B cell (primary cell): Measurements from ENCODE around the gene HSDL2. TPM values are rescaled to one million over a fixed set of nuclear protein-coding genes. Genes with fewer than 3 reads are reported as not detected.

ENCODE experiments used
- ATAC-seq: fragments of 200-7000 bp; cut with Tn5 transposase; one replicate; pipeline ENCODE4 v1.10.0; 2021; ENCODE audit warnings: low read depth, mild to moderate bottlenecking, moderate number of reproducible peaks, moderate library complexity
- CTCF ChIA-PET: fragments of 350-600 bp; sonication (Branson Sonifier 250); formaldehyde crosslinking; loops from one replicate; lab custom pipeline; 2021; ENCODE audit warnings: antibody characterized with exemption, inconsistent platforms; lab: Charles Lee
- POLR2A ChIA-PET: fragments of 350-600 bp; sonication (Branson Sonifier 250); formaldehyde crosslinking; loops from one replicate; lab custom pipeline; 2021; ENCODE audit warnings: antibody characterized with exemption; lab: Charles Lee
- DNase-seq: peaks from one replicate; pipeline ENCODE4 v3.0.0; 2013
- H2AFZ ChIP-seq: 2 replicates; pipeline ENCODE4 v1.6.1; 2012; ENCODE audit warnings: mild to moderate bottlenecking, low read depth, low read length; ENCODE audit not compliant: insufficient read depth, poor library complexity, severe bottlenecking
- H3K27ac ChIP-seq, 2 donors: 1 replicate in 1 of 2; 2 replicates in 1 of 2; pipeline ENCODE4 v1.5.1; 2012 to 2013; ENCODE audit warnings: low read length in 2 of 2, mild to moderate bottlenecking in 2 of 2, moderate library complexity in 1 of 2
- H3K27me3 ChIP-seq, 4 experiments: fragments of 200-600 bp in 1 of 4; sonication (generic) in 1 of 4; replicated peaks in 1 of 4; 1 replicate in 2 of 4; 2 replicates in 2 of 4; pipeline versions ENCODE4 v1.6.1 to v1.7.0; 2013 to 2016; ENCODE audit warnings: low read length in 3 of 4, mild to moderate bottlenecking in 2 of 4, mixed read lengths in 1 of 4, moderate library complexity in 1 of 4; ENCODE audit not compliant: insufficient read depth in 4 of 4, control insufficient read depth in 3 of 4; ENCODE audit errors: control extremely low read depth in 1 of 4
- H3K36me3 ChIP-seq, 2 experiments: replicated peaks in 1 of 2; 1 replicate in 1 of 2; 2 replicates in 1 of 2; pipeline versions ENCODE4 v1.6.1 to v1.7.1; 2013; ENCODE audit warnings: low read length in 1 of 2; ENCODE audit not compliant: insufficient read depth in 2 of 2, control insufficient read depth in 1 of 2; ENCODE audit errors: control extremely low read depth in 1 of 2, extremely low read depth in 1 of 2
- H3K4me1 ChIP-seq, 2 donors: fragments of 200-600 bp in 1 of 2; sonication (generic) in 1 of 2; 1 replicate in 1 of 2; 2 replicates in 1 of 2; pipeline versions ENCODE4 v1.5.1 to v1.6.1; 2013 to 2017; ENCODE audit warnings: low read length in 2 of 2; ENCODE audit not compliant: control insufficient read depth in 2 of 2, insufficient read depth in 2 of 2
- H3K4me2 ChIP-seq: replicated peaks from 2 replicates; pipeline ENCODE3; 2012; ENCODE audit warnings: mild to moderate bottlenecking, low read depth, low read length; ENCODE audit not compliant: poor library complexity, severe bottlenecking
- H3K4me3 ChIP-seq, 5 experiments: fragments of 200-600 bp in 1 of 5; sonication (generic) in 1 of 5; 1 replicate in 3 of 5; 2 replicates in 2 of 5; pipeline versions ENCODE4 v1.5.1 to v1.7.0; 2011 to 2016; ENCODE audit warnings: low read length in 4 of 5, mild to moderate bottlenecking in 4 of 5, low read depth in 2 of 5, control low read depth in 1 of 5, moderate library complexity in 1 of 5; ENCODE audit not compliant: insufficient read depth in 1 of 5; ENCODE audit errors: control extremely low read depth in 1 of 5, extremely low read depth in 1 of 5
- H3K79me2 ChIP-seq: fragments of 200-600 bp; sonication (generic); one replicate; pipeline ENCODE4 v1.6.0; 2016; ENCODE audit warnings: low read length; ENCODE audit not compliant: control insufficient read depth, insufficient read depth
- H3K9ac ChIP-seq: fragments of 200-600 bp; sonication (generic); 2 replicates; pipeline ENCODE4 v1.6.1; 2017; ENCODE audit warnings: mild to moderate bottlenecking, low read length, moderate library complexity
- H3K9me3 ChIP-seq, 3 donors: one replicate each; pipeline versions ENCODE4 v1.6.1 to v1.7.1; 2013; ENCODE audit warnings: low read length in 2 of 3; ENCODE audit not compliant: control insufficient read depth in 2 of 3, insufficient read depth in 1 of 3; ENCODE audit errors: control extremely low read depth in 1 of 3
- H4K20me1 ChIP-seq: 2 replicates; pipeline ENCODE4 v1.6.0; 2012; ENCODE audit warnings: mild to moderate bottlenecking, low read length; ENCODE audit not compliant: insufficient read depth, control insufficient read depth, poor library complexity, severe bottlenecking
- H3K27ac Mint-ChIP-seq: one replicate; pipeline ENCODE4 v1.8.0; 2021; ENCODE audit warnings: mixed read lengths
- H3K27me3 Mint-ChIP-seq: one replicate; pipeline ENCODE4 v1.8.0; 2021; ENCODE audit warnings: mixed read lengths
- H3K4me1 Mint-ChIP-seq: one replicate; pipeline ENCODE4 v1.8.0; 2021; ENCODE audit warnings: mixed read lengths
- H3K4me3 Mint-ChIP-seq: one replicate; pipeline ENCODE4 v1.8.0; 2021; ENCODE audit warnings: mixed read lengths
- H3K9me3 Mint-ChIP-seq: one replicate; pipeline ENCODE4 v1.8.0; 2022; ENCODE audit warnings: mixed read lengths; ENCODE audit not compliant: insufficient read depth
- EZH2 ChIP-seq: IDR thresholded peaks from 2 replicates; pipeline ENCODE4 v1.6.1; 2012; ENCODE audit warnings: borderline replicate concordance, low read depth, mild to moderate bottlenecking, moderate library complexity, low read length; ENCODE audit not compliant: insufficient read depth, poor library complexity, severe bottlenecking
- WGBS: methylation state at CpG from one replicate; pipeline ENCODE4 v1.1.5; 2013; ENCODE audit warnings: missing lambda C conversion rate; ENCODE audit not compliant: insufficient coverage; 5-methylcytosine and 5-hydroxymethylcytosine counted together
- intact Hi-C: fragments of 100-400 bp; cut with micrococcal nuclease; formaldehyde crosslinking; loops from one replicate; pipeline ENCODE4 v1.10.0; 2022
- polyA plus RNA-seq: library from polyadenylated mRNA; depleted of rRNA; stranded (reverse); fragments of >200 nt; gene quantifications from 2 replicates; pipeline ENCODE4 v1.2.3, GENCODE V29; 2012
- total RNA-seq, 2 donors: library from RNA; stranded (reverse); fragments of 120-200 nt in 1 of 2; gene quantifications; 1 replicate in 1 of 2; 2 replicates in 1 of 2; pipeline versions ENCODE4 v1.2.3 to v1.2.4, GENCODE V29; 2013 to 2022
- TF ChIP-seq, protein P1 (sequence below): fragments of 200-600 bp; IDR thresholded peaks from one replicate; pipeline ENCODE4 v1.8.0; 2022; ENCODE audit warnings: antibody characterized with exemption, mild to moderate bottlenecking

HSDL2 gene
- total and polyA plus RNA-seq, 2 donors (not counting 1 experiment from before 2014, with no cell fraction given), result 5.8 to 11.7 TPM

DNA sequence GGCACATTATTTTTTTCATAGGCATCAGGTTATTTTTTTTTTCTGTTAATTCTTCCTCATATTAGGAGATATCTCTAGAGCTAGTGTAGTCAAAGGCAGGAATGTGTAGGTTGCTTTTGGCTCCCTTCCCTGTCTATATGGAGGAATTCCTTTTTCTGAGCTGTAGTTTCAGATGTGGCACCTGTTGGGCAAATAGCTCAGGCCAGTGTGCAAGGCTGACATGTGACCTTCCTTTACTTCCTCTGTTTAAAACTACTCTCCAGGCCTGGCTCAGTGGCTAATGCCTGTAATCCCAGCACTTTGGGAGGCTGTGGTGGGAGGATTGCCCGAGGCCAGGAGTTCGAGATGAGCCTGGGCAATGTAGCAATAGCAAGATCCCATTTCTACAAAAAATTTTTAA is 66.2 kb downstream of the HSDL2 start:
- intact Hi-C loops, result loop anchor here (10.0 kb wide), 1 partner anchor 269 kb away; the partner anchor contains the start of gene INIP
- H3K4me2 ChIP-seq, result no peak overlapping the region
- H2AFZ ChIP-seq, result no peak overlapping the region
- no peaks in the 10 kb centered on the region for H3K27me3 ChIP-seq
- H3K4me3 ChIP-seq, result no peak overlapping the region
- no peak overlapping the region for H3K27ac ChIP-seq
- no peaks in the 10 kb centered on the region for H3K9me3 Mint-ChIP-seq
- peak overlapping the region; percentile 57 for H3K27ac Mint-ChIP-seq
- no peak for TF ChIP-seq EZH2
- TF ChIP-seq, protein P1, sequence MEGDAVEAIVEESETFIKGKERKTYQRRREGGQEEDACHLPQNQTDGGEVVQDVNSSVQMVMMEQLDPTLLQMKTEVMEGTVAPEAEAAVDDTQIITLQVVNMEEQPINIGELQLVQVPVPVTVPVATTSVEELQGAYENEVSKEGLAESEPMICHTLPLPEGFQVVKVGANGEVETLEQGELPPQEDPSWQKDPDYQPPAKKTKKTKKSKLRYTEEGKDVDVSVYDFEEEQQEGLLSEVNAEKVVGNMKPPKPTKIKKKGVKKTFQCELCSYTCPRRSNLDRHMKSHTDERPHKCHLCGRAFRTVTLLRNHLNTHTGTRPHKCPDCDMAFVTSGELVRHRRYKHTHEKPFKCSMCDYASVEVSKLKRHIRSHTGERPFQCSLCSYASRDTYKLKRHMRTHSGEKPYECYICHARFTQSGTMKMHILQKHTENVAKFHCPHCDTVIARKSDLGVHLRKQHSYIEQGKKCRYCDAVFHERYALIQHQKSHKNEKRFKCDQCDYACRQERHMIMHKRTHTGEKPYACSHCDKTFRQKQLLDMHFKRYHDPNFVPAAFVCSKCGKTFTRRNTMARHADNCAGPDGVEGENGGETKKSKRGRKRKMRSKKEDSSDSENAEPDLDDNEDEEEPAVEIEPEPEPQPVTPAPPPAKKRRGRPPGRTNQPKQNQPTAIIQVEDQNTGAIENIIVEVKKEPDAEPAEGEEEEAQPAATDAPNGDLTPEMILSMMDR, result no peak
- ChIA-PET CTCF (interaction anchor here (1.4 to 4.9 kb wide), 2 partner anchors 347 to 374 kb away, joined by 12 to 57 read pairs; no protein-coding TSS in a partner anchor), POLR2A (interaction anchor here (1.2 kb wide), 1 partner anchor 176 kb away, joined by 3 read pairs; no protein-coding TSS in a partner anchor)
- 100% methylated on average over 2 of the region's 2 CpGs for WGBS
- DNase-seq (no peak), ATAC-seq (no peak)
- peaks cover 35 to 37% of the 10 kb centered on the region in 2 donors for H3K4me1 ChIP-seq
- H3K9me3 ChIP-seq, result no peaks in the 10 kb centered on the region
- H3K27me3 Mint-ChIP-seq, result no peaks in the 10 kb centered on the region
- no peaks in the 10 kb centered on the region for H3K36me3 ChIP-seq
- peaks cover 33% of the 10 kb centered on the region for H3K4me1 Mint-ChIP-seq
- H3K4me3 Mint-ChIP-seq, result peak overlapping the region; percentile 53
- H3K79me2 ChIP-seq, result no peaks in the 10 kb centered on the region
- H4K20me1 ChIP-seq, result no peaks in the 10 kb centered on the region
- no peak overlapping the region for H3K9ac ChIP-seq

DNA sequence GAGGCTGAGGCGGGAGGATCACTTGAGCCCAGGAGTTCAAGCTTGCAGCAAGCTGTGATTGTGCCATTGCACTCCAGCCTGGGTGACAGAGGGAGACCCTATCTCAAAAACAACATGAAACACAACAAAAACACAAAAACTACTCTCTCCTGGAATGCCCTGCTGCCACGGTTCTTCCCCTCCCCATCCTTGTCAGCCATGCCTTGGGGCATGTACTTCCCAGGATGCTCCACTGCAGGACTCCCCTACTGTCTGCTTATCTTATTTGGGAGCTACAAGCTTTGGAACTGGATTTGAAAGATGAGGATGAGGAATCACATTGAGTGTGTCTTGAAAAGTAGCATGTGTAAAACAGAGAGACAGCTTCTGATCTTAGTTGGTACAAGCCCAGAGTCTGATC is 66.6 kb downstream of the HSDL2 start:
- POLR2A ChIA-PET, result interaction anchor here (1.2 kb wide), 1 partner anchor 176 kb away, joined by 3 read pairs; no protein-coding TSS in a partner anchor
- H3K4me3 Mint-ChIP-seq, result no peak overlapping the region

More for the DNA sequence above, 66.6 kb downstream of the HSDL2 start:
- H3K4me1 ChIP-seq, result peaks cover 39 to 41% of the 10 kb centered on the region in 2 donors
- no peak overlapping the region for H2AFZ ChIP-seq
- no peak overlapping the region for H3K9ac ChIP-seq
- no peaks in the 10 kb centered on the region for H3K79me2 ChIP-seq
- ATAC-seq, result no peak
- DNase-seq, result no peak
- no peak overlapping the region for H3K27ac ChIP-seq
- no peaks in the 10 kb centered on the region for H3K27me3 Mint-ChIP-seq
- CTCF ChIA-PET, result interaction anchor here (1.4 to 4.9 kb wide), 2 partner anchors 346 to 374 kb away, joined by 12 to 57 read pairs; no protein-coding TSS in a partner anchor
- peaks cover 38% of the 10 kb centered on the region for H3K4me1 Mint-ChIP-seq
- peak overlapping the region; percentile 41 for H3K4me2 ChIP-seq
- no peaks in the 10 kb centered on the region for H3K27me3 ChIP-seq
- TF ChIP-seq EZH2, result no peak
- TF ChIP-seq, protein P1, result no peak
- no CpG with 5 or more reads among the region's 2 CpGs for WGBS
- H3K36me3 ChIP-seq, result no peaks in the 10 kb centered on the region
- intact Hi-C loops, result loop anchor here (10.0 kb wide), 1 partner anchor 268 kb away; the partner anchor contains the start of gene INIP
- H3K4me3 ChIP-seq, result no peak overlapping the region
- no peaks in the 10 kb centered on the region for H4K20me1 ChIP-seq
- no peaks in the 10 kb centered on the region for H3K9me3 Mint-ChIP-seq
- peak overlapping the region; percentile 42 for H3K27ac Mint-ChIP-seq
- H3K9me3 ChIP-seq, result no peaks in the 10 kb centered on the region
